NCI-H524 treated with DMSO at 0.1 percent for 48 hours (cell line): ENCODE measurements around the gene SEMA6D.

Experiments used
- DNase-seq: peaks from one replicate; lab custom pipeline; 2025; lab: John Stamatoyannopoulos, UW

The SEMA6D gene

DNA sequence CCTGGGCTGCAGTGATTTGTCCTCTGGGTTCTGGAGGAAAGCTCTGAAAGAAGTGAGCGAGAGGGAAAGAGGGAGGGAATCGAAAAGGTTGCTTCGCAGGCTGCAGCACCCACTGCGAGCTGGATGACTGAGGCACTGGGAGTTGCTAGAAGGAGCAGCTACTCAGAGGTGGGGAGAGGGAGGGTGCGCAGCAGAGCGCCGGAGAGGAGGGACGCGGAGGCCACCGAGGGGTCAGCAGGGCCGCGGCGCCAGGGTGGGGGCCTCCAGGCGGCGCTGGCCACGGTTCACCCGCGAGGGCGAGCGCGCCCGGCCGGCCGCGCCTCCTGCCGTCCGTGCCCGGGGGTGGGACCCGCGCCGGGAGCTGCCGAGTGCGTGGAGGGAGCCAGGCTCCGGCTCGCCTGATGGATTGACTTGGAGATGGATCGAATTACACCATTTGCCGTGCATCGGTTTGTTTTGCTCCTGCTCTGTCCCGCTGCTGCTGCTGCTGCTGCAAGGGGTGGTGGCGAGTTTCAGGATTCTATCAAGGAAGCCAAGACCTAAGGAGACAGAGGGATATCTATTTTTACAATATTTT, at the start of gene SEMA6D:
SEMA6D (plus strand) TSS at position 470 of the 577 bp plus-strand sequence. CDS start 42,294 bp downstream, outside the sequence.
- DNase-seq: peak; percentile 94

DNA sequence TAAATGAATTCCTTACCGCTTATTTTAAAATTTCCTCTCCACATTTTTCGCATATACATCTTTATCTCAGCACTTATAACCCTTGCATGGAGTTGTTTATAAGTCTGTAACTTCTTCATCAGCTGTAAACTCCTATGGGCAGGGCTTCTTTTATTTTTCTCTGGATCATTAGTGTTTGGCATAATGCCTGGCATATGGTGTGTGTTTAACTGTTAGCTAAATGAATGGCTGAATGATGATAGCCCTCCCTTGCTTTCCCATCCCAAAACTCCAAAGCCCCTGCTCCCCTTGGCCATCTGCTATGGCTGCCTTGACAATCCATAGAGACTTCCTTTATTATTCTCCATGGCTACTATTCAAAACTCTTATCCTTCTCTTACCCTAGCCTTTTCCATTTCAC, 48.1 kb upstream of the SEMA6D start:
- DNase-seq: peak; percentile 89

GRCh38 chr15:47670365-47670764, 46.9 kb upstream of the SEMA6D start:
- peak; percentile 95 for DNase-seq

GRCh38 chr15:47673232-47673761, 44.0 kb upstream of the SEMA6D start:
- no peak for DNase-seq

DNA sequence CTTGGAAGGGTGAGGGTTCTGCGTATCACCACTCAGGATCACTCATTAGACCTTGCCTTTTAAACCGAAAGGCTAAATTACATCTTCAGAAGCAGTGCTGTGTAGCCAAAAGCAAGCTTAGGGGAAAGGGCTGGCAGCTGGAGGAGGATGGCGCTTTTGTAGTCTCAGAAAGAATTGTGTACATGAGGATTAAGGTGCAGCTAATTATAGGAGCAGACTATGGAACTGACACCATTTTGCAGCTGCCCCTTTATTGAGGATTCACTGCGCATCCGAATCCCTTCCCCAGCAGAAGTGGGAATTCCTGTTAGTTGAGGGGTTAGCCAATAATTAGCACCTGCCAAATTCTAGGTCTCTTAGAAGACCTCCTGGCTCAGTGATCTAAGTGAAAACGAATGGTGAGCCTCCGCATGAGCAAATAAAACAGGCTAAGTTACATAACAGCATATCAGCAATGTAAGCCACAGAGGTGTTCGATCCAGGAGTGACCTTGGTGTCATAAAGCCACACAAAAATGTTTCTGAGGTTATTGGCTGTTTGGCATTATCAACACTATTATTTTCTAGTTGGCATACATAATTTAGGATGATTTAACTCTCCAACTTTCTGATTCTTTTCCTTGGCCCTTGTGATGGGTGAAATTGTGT, 42.6 kb upstream of the SEMA6D start:
- peak; percentile 99 for DNase-seq

DNA sequence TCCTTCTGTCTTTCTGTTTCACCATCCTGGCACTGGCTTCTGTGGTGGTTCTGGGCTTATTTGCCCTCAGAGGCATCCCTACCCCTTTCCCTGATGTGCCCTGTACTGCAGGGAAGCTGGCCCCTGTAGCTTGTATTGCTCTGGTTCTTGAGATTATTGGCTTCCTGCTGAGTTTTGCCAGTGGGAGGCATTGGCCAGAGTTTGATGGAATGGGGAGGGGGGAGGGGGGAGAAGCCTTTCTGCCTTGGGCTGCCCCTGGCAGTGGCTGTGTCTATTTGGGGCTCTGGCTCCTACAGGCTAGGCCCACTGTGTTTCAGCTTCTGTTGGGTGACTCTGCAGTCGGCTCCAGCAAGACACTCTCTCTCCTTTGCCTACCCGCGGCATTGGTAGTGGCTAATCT, 41.6 kb upstream of the SEMA6D start:
- no peak for DNase-seq

DNA sequence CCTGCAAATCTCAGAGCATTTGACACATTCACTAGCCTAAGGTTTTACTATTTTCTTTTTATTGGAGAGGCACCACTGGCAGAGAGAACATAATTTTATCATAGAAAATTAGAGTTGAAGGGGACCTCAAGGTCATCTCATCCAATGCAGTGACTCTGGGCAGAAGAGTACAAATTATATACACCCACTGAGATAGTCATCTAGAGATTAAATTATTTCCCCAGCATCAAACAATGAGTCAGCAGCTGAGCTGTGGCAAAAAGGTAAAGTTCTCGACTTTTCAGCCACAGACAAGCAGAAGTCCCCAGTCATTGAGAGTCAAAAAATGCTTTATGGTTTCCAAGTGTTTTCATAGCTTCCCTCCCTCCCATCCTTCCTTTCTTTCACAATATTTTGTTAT, 39.3 kb upstream of the SEMA6D start:
- no peak for DNase-seq

GRCh38 chr15:47682661-47683060, 34.6 kb upstream of the SEMA6D start:
- no peak for DNase-seq

DNA sequence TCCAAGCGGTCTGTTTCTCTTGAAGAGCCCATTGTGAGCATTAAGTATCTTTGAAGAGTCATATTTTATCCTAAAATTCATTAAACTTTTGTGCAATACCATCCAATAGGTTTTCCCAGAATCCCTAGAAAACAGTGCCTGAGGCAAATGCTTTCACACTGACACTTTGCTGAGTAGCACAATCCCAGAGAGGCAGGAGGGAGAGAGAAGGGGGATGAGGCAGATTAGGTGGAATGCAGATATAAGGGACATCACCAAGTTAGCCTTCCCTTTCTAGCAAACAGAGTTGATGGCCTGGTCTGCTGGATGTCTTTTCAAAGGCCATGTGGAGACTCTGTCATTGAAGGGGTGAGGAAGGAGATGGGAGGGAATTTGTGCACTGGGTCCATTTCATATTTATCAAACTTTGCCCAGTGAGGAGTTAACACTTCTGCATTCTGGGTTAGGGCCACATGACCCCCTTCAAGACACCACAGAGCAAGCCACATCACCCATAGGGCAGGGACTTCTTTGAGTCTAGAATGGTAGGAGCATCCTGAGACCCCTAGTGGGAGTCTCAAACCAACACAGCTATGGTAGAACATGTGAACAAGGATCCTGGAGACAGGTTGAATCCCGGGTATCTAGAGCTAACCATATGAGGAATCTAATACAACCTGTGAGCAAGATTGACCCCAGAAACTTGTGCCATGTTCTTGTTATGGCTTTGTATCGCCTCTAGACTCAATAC, 32.0 kb upstream of the SEMA6D start:
- DNase-seq: no peak

GRCh38 chr15:47688573-47689086, 28.7 kb upstream of the SEMA6D start:
- DNase-seq: no peak

DNA sequence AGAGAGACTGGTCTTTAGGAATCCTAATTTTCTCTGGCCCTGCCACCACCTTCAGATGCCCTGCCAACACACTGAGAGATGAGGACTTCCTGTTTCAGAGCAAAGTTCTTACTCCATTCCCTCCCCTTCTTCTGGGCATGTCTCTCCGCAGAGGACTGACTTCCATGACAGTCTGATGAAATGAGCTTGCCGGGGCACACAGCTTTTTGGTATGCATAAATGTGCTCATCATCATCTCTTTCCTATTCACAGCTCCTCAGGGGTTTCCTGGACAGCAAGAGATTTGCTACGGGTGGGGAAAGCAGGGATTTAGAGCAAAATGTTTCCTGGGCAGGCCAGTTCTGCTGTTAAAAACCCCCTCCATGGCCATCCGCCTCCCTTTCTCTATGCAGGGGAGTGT, 27.6 kb upstream of the SEMA6D start:
- no peak for DNase-seq

GRCh38 chr15:47691882-47692281, 25.4 kb upstream of the SEMA6D start:
- no peak for DNase-seq

- DNase-seq: no peak
Measured at GRCh38 chr15:47696351-47696750, 21.0 kb upstream of the SEMA6D start.

GRCh38 chr15:47705281-47705997, 11.9 kb upstream of the SEMA6D start:
- DNase-seq: no peak

GRCh38 chr15:47707391-47707790, 9.9 kb upstream of the SEMA6D start:
- DNase-seq: no peak

- no peak for DNase-seq
Measured at GRCh38 chr15:47708161-47708980, 8.9 kb upstream of the SEMA6D start.

DNA sequence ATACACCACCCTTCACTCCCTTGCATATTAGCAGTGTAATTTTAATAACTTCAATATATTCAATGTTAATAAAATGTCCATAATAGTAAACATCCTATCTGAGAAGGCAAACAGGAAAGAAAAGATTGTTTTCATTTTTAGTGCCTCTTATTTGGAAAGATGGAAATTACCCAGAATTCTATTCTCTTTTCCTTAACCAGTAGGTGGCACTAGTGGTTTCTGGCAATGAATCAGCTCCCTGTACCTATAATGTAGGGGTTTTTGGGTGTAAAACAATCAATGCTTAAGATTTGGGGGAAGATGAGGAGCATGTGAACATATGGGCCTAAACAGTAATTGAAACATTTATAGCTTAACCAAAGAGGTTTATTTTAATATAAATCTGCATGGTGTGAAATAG, 5.7 kb upstream of the SEMA6D start:
- no peak for DNase-seq

DNA sequence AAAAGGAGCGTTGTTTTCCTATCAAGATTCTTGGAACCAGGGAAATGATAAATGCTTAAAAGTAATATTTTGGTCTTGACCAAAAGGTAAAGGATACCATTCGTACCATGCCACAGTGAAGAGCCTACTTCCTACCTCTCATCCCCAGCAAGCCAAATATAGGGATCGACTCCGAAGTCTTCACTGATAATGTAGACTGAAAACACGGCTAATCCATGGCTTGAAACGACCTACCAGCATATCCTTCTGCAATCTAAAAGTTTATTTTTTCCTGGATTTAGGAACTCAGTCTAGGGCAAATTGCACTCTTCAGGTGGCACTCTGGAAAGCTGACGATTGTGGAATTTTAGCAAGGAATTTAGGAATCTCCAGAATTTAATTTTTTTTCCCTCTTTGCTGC, 1.9 kb upstream of the SEMA6D start:
- no peak for DNase-seq

- DNase-seq: no peak
Measured at GRCh38 chr15:47715856-47716445, 1.4 kb upstream of the SEMA6D start.

- no peak for DNase-seq
Measured at GRCh38 chr15:47716516-47716915, 789 bp upstream of the SEMA6D start.
